HCT116 (cell line): ENCODE data around the gene TBL2. TPM values are rescaled to one million over a fixed set of nuclear protein-coding genes. Genes with fewer than 3 reads are reported as not detected.

ENCODE experiments used
- ATAC-seq: fragments of 200-7000 bp; cut with Tn5 transposase; 2 replicates; pipeline ENCODE4 v1.9.1; 2020; ENCODE audit warnings: mild to moderate bottlenecking, moderate library complexity
- BruUV-seq: library from RNA; stranded (reverse); fragments of 400-500 nt; replicated peaks from 2 replicates; lab custom pipeline; 2021; lab: Mats Ljungman, UMichigan
- CTCF ChIA-PET: fragments of 300-600 bp; sonication (Branson Sonifier 250); formaldehyde crosslinking; loops from one replicate; lab custom pipeline; 2021; ENCODE audit warnings: antibody characterized with exemption; lab: Charles Lee
- POLR2A ChIA-PET: fragments of 300-600, 350-600 bp; sonication (Branson Sonifier 250); formaldehyde crosslinking; loops from one replicate; lab custom pipeline; 2021; ENCODE audit warnings: antibody characterized with exemption; lab: Charles Lee
- RAD21 ChIA-PET, 2 experiments: fragments of 300-600 bp; sonication (Branson Sonifier 250); formaldehyde crosslinking; loops; one replicate each; lab custom pipeline; 2023; ENCODE audit warnings: low total read pairs in 2 of 2; ENCODE audit not compliant: uncharacterized antibody in 2 of 2, unreplicated experiment in 2 of 2, low non-redundant PET in 1 of 2; lab: Charles Lee
- DNase-seq: peaks from one replicate; pipeline ENCODE4 v3.0.0-alpha.2; 2010; ENCODE audit warnings: low read depth, low spot score
- H2AFZ ChIP-seq: fragments of 200-600 bp; shearing (Covaris generic), sonication (generic); 2 replicates; pipeline ENCODE4 v1.6.1; 2017; ENCODE audit warnings: low read depth, mixed run types, mixed read lengths, antibody characterized with exemption, low read length; ENCODE audit not compliant: poor library complexity, severe bottlenecking
- H3K27ac ChIP-seq: 2 replicates; pipeline ENCODE4 v1.5.1; 2012; ENCODE audit warnings: low read depth, low read length
- H3K27me3 ChIP-seq: fragments of 200-600 bp; sonication (generic); 2 replicates; pipeline ENCODE4 v1.6.1; 2016; ENCODE audit warnings: mixed run types, low read length, mixed read lengths; ENCODE audit not compliant: insufficient read depth
- H3K36me3 ChIP-seq, 2 experiments: fragments of 200-500 bp in 1 of 2; fragments of 200-600 bp in 1 of 2; sonication (Bioruptor generic) in 1 of 2; sonication (generic) in 1 of 2; 2 replicates each; pipeline versions ENCODE4 v1.5.1 to v1.6.1; 2014 to 2016; ENCODE audit warnings: low read length in 2 of 2, inconsistent platforms in 1 of 2, mixed read lengths in 1 of 2, mixed run types in 1 of 2; ENCODE audit not compliant: insufficient read depth in 2 of 2, control insufficient read depth in 1 of 2
- H3K4me1 ChIP-seq, 2 experiments: fragments of 200-600 bp in 1 of 2; sonication (generic) in 1 of 2; 2 replicates each; pipeline versions ENCODE4 v1.5.1 to v1.6.1; 2012 to 2017; ENCODE audit warnings: low read length in 2 of 2, inconsistent platforms in 1 of 2, mild to moderate bottlenecking in 1 of 2, mixed read lengths in 1 of 2, mixed run types in 1 of 2, moderate library complexity in 1 of 2; ENCODE audit not compliant: insufficient read depth in 2 of 2, control insufficient read depth in 1 of 2
- H3K4me2 ChIP-seq: fragments of 200-600 bp; sonication (generic); 2 replicates; pipeline ENCODE4 v1.6.1; 2017; ENCODE audit warnings: mixed run types, low read length, mixed read lengths
- H3K4me3 ChIP-seq, 2 experiments: fragments of 200-600 bp in 1 of 2; sonication (generic) in 1 of 2; replicated peaks in 1 of 2; 2 replicates each; pipeline ENCODE4 v1.5.1; 2011 to 2016; ENCODE audit warnings: low read length in 2 of 2, control low read depth in 1 of 2, low read depth in 1 of 2, mild to moderate bottlenecking in 1 of 2, mixed read lengths in 1 of 2, mixed run types in 1 of 2
- H3K79me2 ChIP-seq: fragments of 200-600 bp; sonication (generic); 2 replicates; pipeline ENCODE4 v1.6.1; 2017; ENCODE audit warnings: mild to moderate bottlenecking, mixed run types, low read length, moderate library complexity, mixed read lengths; ENCODE audit not compliant: insufficient read depth
- H3K9ac ChIP-seq: fragments of 200-600 bp; sonication (generic); 2 replicates; pipeline ENCODE4 v1.6.1; 2016; ENCODE audit warnings: low read length, mixed read lengths
- H3K9me2 ChIP-seq: fragments of 200-600 bp; sonication (generic), shearing (Covaris generic); 2 replicates; pipeline ENCODE4 v1.6.1; 2017; ENCODE audit warnings: mixed run types, mild to moderate bottlenecking, moderate library complexity; ENCODE audit not compliant: insufficient read depth
- H3K9me3 ChIP-seq, 2 experiments: fragments of 200-500 bp in 1 of 2; fragments of 200-600 bp in 1 of 2; sonication (Bioruptor generic) in 1 of 2; sonication (generic) in 1 of 2; 2 replicates each; pipeline ENCODE4 v1.6.1; 2014 to 2017; ENCODE audit warnings: low read length in 2 of 2, mixed read lengths in 2 of 2, inconsistent platforms in 1 of 2, low read depth in 1 of 2, mild to moderate bottlenecking in 1 of 2, mixed run types in 1 of 2, moderate library complexity in 1 of 2; ENCODE audit not compliant: control insufficient read depth in 1 of 2, insufficient read depth in 1 of 2
- H4K20me1 ChIP-seq: fragments of 200-600 bp; sonication (generic), shearing (Covaris generic); 2 replicates; pipeline ENCODE4 v1.6.1; 2017; ENCODE audit warnings: mixed run types, mild to moderate bottlenecking, moderate library complexity; ENCODE audit not compliant: insufficient read depth
- ATF3 ChIP-seq: IDR thresholded peaks from 2 replicates; pipeline ENCODE4 v1.6.1; 2012
- CBX3 ChIP-seq: IDR thresholded peaks from 2 replicates; pipeline ENCODE4 v1.6.1; 2012; ENCODE audit warnings: low read depth
- EZH2 ChIP-seq: fragments of 200-600 bp; sonication (generic); IDR thresholded peaks from 2 replicates; pipeline ENCODE4 v1.6.1; 2017; ENCODE audit warnings: antibody characterized with exemption, mixed run types
- FOSL1 ChIP-seq: IDR thresholded peaks from 2 replicates; pipeline ENCODE4 v1.6.1; 2012; ENCODE audit warnings: low read depth
- JUND ChIP-seq: IDR thresholded peaks from 2 replicates; pipeline ENCODE4 v1.6.1; 2012
- MAX ChIP-seq: IDR thresholded peaks from 2 replicates; pipeline ENCODE4 v1.6.1; 2012
- POLR2AphosphoS5 ChIP-seq: IDR thresholded peaks from 2 replicates; pipeline ENCODE4 v1.6.1; 2011; ENCODE audit warnings: mild to moderate bottlenecking, low read depth, low read length, moderate library complexity
- RAD21 ChIP-seq: IDR thresholded peaks from 2 replicates; pipeline ENCODE4 v1.6.1; 2012; ENCODE audit warnings: low read depth, mild to moderate bottlenecking
- YY1 ChIP-seq: IDR thresholded peaks from 2 replicates; pipeline ENCODE4 v1.6.1; 2011; ENCODE audit warnings: low read length, low read depth, moderate library complexity, mild to moderate bottlenecking; ENCODE audit not compliant: insufficient replicate concordance; ENCODE audit errors: extremely low read depth
- ZBTB33 ChIP-seq: IDR thresholded peaks from 2 replicates; pipeline ENCODE4 v1.6.1; 2011; ENCODE audit warnings: mild to moderate bottlenecking, low read length, moderate library complexity; ENCODE audit not compliant: insufficient replicate concordance; ENCODE audit errors: extremely low read depth
- ZFX ChIP-seq: fragments of 450-650 bp; IDR thresholded peaks from 2 replicates; pipeline ENCODE4 v1.6.1; 2017
- ZNF274 ChIP-seq: fragments of 200-500 bp; sonication (Bioruptor generic); IDR thresholded peaks from 2 replicates; pipeline ENCODE4 v1.6.1; 2014; ENCODE audit warnings: mild to moderate bottlenecking, low read depth, low read length, inconsistent platforms
- intact Hi-C: fragments of 100-400 bp; cut with micrococcal nuclease; formaldehyde crosslinking; loops from 2 replicates; pipeline ENCODE4 v1.10.0; 2022
- total RNA-seq: library from RNA; stranded (reverse); gene quantifications from one replicate; pipeline ENCODE4 v1.2.1, GENCODE V29; 2021; ENCODE audit not compliant: unreplicated experiment
- TF ChIP-seq, protein P1 (sequence below): IDR thresholded peaks from 2 replicates; pipeline ENCODE4 v1.6.1; 2012; ENCODE audit warnings: low read depth

TBL2 gene
- total RNA-seq, 1 experiment from 2014 or later, result 55.0 TPM

DNA sequence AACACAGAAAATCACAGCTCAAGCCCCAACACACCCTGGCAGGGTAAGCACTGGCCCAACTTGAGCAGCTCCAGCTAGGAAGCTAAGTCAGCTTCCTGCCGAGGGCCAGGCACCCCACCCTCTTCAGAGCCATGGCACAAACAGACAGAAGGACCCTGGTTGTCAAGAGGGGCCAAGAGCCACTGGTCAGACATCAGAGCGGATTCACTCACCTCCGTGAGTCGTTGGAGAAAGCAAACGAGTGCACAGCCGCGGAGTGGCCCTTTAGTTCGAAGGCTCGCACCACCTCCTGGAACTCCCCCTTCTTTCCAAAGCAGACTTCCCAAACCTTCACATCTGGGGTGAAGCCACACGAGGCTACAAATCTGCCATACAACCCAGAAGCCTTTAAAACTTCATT lies 7.4 kb downstream of the TBL2 start:
- no peak for TF ChIP-seq ZFX
- Histone ChIP-seq H3K9me3 (no peaks in the 10 kb centered on the region), H2AFZ (no peak overlapping the region), H3K27me3 (no peaks in the 10 kb centered on the region), H3K4me3 (no peak overlapping the region), H3K4me2 (no peak overlapping the region), H3K9ac (no peak overlapping the region), H3K27ac (no peak overlapping the region), H3K36me3 (peaks cover 48 to 51% of the 10 kb centered on the region in 2 experiments), H4K20me1 (no peaks in the 10 kb centered on the region), H3K79me2 (peaks cover 31% of the 10 kb centered on the region; the same call in 1 of the 2 replicates), H3K4me1 (peaks cover 1 to 6% of the 10 kb centered on the region in 2 experiments; a peak in 3 of 4 replicates), H3K9me2 (no peaks in the 10 kb centered on the region)
- ChIA-PET CTCF (no interaction called here), POLR2A (no interaction called here), RAD21 (no interaction called here)
- BruUV-seq, result no TSS peak
- ATAC-seq, result no peak
- DNase-seq, result no peak
- intact Hi-C loops, result no loop called here

- DNase-seq (no peak), ATAC-seq (no peak)
- no peaks in the 10 kb centered on the region for H4K20me1 ChIP-seq
- POLR2A ChIA-PET, result no interaction called here
- H3K4me2 ChIP-seq, result no peak overlapping the region
- H3K27me3 ChIP-seq, result no peaks in the 10 kb centered on the region
- H3K79me2 ChIP-seq, result peaks cover 28% of the 10 kb centered on the region; the same call in 1 of the 2 replicates
- TF ChIP-seq YY1 (no peak), POLR2AphosphoS5 (no peak), ATF3 (no peak), ZNF274 (no peak), ZBTB33 (no peak), CBX3 (no peak), FOSL1 (no peak), MAX (no peak), RAD21 (no peak), EZH2 (no peak), JUND (no peak)
- TF ChIP-seq, protein P1, sequence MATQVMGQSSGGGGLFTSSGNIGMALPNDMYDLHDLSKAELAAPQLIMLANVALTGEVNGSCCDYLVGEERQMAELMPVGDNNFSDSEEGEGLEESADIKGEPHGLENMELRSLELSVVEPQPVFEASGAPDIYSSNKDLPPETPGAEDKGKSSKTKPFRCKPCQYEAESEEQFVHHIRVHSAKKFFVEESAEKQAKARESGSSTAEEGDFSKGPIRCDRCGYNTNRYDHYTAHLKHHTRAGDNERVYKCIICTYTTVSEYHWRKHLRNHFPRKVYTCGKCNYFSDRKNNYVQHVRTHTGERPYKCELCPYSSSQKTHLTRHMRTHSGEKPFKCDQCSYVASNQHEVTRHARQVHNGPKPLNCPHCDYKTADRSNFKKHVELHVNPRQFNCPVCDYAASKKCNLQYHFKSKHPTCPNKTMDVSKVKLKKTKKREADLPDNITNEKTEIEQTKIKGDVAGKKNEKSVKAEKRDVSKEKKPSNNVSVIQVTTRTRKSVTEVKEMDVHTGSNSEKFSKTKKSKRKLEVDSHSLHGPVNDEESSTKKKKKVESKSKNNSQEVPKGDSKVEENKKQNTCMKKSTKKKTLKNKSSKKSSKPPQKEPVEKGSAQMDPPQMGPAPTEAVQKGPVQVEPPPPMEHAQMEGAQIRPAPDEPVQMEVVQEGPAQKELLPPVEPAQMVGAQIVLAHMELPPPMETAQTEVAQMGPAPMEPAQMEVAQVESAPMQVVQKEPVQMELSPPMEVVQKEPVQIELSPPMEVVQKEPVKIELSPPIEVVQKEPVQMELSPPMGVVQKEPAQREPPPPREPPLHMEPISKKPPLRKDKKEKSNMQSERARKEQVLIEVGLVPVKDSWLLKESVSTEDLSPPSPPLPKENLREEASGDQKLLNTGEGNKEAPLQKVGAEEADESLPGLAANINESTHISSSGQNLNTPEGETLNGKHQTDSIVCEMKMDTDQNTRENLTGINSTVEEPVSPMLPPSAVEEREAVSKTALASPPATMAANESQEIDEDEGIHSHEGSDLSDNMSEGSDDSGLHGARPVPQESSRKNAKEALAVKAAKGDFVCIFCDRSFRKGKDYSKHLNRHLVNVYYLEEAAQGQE, result no peak
- TF ChIP-seq, all 23 proteins: peak for 0
- Histone ChIP-seq H3K4me1 (peaks cover 0 to under 1% of the 10 kb centered on the region in 2 experiments; a peak in 1 of 4 replicates), H2AFZ (no peak overlapping the region), H3K9me2 (no peaks in the 10 kb centered on the region), H3K9me3 (no peaks in the 10 kb centered on the region), H3K36me3 (peaks cover 48 to 51% of the 10 kb centered on the region in 2 experiments), H3K27ac (no peak overlapping the region), H3K4me3 (no peak overlapping the region), H3K9ac (no peak overlapping the region)
- intact Hi-C loops, result no loop called here
- ChIA-PET RAD21 (no interaction called here), CTCF (no interaction called here)
- no TSS peak for BruUV-seq
These were observed 7.9 kb downstream of the TBL2 start for GRCh38 chr7:73570521-73570920.
